HFFc6 (cell line): ENCODE results near the gene RPRD1A. TPM values are rescaled to one million over a fixed set of nuclear protein-coding genes. Genes with fewer than 3 reads are reported as not detected.
A peak's percentile ranks its signal among the peaks of the same experiment; 100 is the strongest.
"Not testable (repeated sequence)": the region's sequence is repeated elsewhere in the genome, so short reads cannot be mapped to it uniquely, and the experiment has no call there.

ENCODE experiments used
- DNase-seq: peaks from one replicate; pipeline ENCODE4 v3.0.0-alpha.2; 2018
- H3K27ac Mint-ChIP-seq: 2 replicates; pipeline ENCODE4 v1.8.0; 2020; ENCODE audit warnings: mild to moderate bottlenecking, mixed read lengths
- H3K27me3 Mint-ChIP-seq: 2 replicates; pipeline ENCODE4 v1.8.0; 2021; ENCODE audit warnings: mild to moderate bottlenecking, moderate library complexity, mixed read lengths; ENCODE audit not compliant: insufficient read depth
- H3K36me3 Mint-ChIP-seq: 2 replicates; pipeline ENCODE4 v1.8.0; 2021; ENCODE audit warnings: low read depth, mixed read lengths
- H3K4me1 Mint-ChIP-seq: 2 replicates; pipeline ENCODE4 v1.8.0; 2020; ENCODE audit warnings: low read depth, mixed read lengths
- H3K4me3 Mint-ChIP-seq: 2 replicates; pipeline ENCODE4 v1.8.0; 2020; ENCODE audit warnings: mild to moderate bottlenecking, moderate library complexity, mixed read lengths
- H3K9me3 Mint-ChIP-seq: 2 replicates; pipeline ENCODE4 v1.8.0; 2020; ENCODE audit warnings: mild to moderate bottlenecking, mixed read lengths
- total RNA-seq, 6 experiments: library from RNA; stranded (reverse); fragmentation: NEBNext Ultra II Directional; extraction: Animal tissue kit (Norgen Biotek cat#: 25700); gene quantifications; 2 replicates in 1 of 6; 3 replicates in 5 of 6; pipeline ENCODE4 v1.2.3, GENCODE V29; 2021
- TF ChIP-seq, protein P1 (sequence below): fragments of 200-600 bp; sonication (generic); IDR thresholded peaks from 2 replicates; pipeline ENCODE4 v1.5.0; 2021; ENCODE audit warnings: antibody characterized with exemption, mild to moderate bottlenecking

Gene RPRD1A
- total RNA-seq, 6 experiments from 2014 or later, result 44.6 to 55.1 (median 46.1) TPM

DNA sequence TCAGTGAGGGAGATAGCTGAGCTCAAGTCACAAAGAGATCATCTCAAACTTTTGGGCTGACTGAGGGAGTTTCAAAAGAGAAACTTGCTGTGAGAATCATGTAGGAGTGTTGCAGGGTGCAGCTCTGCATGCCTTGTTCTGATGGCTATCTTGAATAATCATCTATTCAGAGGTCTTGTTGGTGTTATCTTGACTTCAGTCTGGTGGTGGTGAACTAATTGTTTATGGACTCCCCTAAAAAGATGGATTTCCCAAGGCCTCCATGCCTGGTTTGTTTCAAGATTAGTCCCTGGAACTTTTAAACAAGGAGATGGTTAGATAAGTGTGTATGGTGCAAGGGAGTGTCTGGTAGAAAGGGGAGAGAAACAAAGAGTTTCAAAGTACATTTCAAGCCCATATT is 32.0 kb upstream of the RPRD1A start:
- peaks cover 23% of the 10 kb centered on the region for H3K4me1 Mint-ChIP-seq
- H3K4me3 Mint-ChIP-seq, result no peak overlapping the region
- no peak overlapping the region for H3K27ac Mint-ChIP-seq
- TF ChIP-seq, protein P1, sequence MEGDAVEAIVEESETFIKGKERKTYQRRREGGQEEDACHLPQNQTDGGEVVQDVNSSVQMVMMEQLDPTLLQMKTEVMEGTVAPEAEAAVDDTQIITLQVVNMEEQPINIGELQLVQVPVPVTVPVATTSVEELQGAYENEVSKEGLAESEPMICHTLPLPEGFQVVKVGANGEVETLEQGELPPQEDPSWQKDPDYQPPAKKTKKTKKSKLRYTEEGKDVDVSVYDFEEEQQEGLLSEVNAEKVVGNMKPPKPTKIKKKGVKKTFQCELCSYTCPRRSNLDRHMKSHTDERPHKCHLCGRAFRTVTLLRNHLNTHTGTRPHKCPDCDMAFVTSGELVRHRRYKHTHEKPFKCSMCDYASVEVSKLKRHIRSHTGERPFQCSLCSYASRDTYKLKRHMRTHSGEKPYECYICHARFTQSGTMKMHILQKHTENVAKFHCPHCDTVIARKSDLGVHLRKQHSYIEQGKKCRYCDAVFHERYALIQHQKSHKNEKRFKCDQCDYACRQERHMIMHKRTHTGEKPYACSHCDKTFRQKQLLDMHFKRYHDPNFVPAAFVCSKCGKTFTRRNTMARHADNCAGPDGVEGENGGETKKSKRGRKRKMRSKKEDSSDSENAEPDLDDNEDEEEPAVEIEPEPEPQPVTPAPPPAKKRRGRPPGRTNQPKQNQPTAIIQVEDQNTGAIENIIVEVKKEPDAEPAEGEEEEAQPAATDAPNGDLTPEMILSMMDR, result no peak
- H3K36me3 Mint-ChIP-seq, result peaks cover 6% of the 10 kb centered on the region; the same call in 1 of the 2 replicates
- no peak for DNase-seq
- no peaks in the 10 kb centered on the region for H3K27me3 Mint-ChIP-seq
- peaks cover 21% of the 10 kb centered on the region for H3K9me3 Mint-ChIP-seq

DNA sequence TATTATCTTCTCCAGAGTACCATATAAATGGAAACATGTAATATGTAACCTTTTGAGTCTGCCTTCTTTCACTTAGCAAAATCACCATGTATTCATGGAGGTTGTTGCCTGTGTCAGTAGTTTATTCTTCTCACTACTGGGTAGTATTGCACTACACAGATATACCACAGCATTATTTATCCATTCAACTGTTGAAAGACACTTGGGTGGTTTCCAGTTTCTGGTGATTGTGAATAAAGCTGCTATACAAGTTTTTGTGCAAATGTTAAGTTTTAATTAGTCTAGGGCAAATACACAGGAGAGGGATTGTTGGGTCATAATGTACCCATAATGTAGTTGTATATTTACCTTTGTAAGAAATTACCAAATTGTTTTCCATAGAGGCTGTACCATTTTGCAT is 29.6 kb upstream of the RPRD1A start:
- H3K4me3 Mint-ChIP-seq, result no peak overlapping the region
- TF ChIP-seq, protein P1, result no peak
- no peaks in the 10 kb centered on the region for H3K36me3 Mint-ChIP-seq
- H3K9me3 Mint-ChIP-seq, result peaks cover 2% of the 10 kb centered on the region
- H3K4me1 Mint-ChIP-seq, result peaks cover 24% of the 10 kb centered on the region
- H3K27me3 Mint-ChIP-seq, result peaks cover 1% of the 10 kb centered on the region; the same call in 1 of the 2 replicates
- H3K27ac Mint-ChIP-seq, result no peak overlapping the region
- no peak for DNase-seq

DNA sequence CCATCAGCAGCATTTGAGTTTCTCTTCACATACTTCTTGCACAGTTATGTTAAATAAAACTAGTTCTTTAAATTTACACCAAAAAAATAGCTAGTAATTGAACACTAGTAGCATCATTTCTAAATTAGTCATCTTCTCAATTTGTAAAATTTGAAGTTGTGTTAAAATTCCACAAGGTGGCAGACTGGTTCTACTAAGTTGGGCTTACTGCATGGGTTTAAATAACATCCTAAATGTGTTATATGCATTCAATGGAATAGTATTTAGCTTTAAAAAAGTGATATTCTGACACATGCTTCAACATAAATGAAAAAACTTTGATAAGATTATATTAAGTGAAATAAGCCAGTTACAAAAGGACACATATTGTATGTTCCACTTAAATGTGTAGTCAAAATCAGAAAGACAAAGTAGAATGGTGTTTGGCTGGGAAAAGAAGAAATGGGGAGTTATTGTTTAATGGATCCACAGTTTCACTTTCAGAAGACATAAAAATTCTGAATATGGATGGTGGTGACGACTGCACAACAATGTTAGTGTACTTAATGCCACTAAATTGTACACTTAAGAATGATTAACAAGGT is 28.7 kb upstream of the RPRD1A start:
- no peaks in the 10 kb centered on the region for H3K9me3 Mint-ChIP-seq
- H3K4me3 Mint-ChIP-seq, result no peak overlapping the region
- H3K4me1 Mint-ChIP-seq, result peaks cover 31% of the 10 kb centered on the region
- TF ChIP-seq, protein P1, result peak; percentile 87
- H3K27ac Mint-ChIP-seq, result no peak overlapping the region
- peaks cover 1% of the 10 kb centered on the region; the same call in 1 of the 2 replicates for H3K27me3 Mint-ChIP-seq
- no peaks in the 10 kb centered on the region for H3K36me3 Mint-ChIP-seq
- DNase-seq, result peak; percentile 64

DNA sequence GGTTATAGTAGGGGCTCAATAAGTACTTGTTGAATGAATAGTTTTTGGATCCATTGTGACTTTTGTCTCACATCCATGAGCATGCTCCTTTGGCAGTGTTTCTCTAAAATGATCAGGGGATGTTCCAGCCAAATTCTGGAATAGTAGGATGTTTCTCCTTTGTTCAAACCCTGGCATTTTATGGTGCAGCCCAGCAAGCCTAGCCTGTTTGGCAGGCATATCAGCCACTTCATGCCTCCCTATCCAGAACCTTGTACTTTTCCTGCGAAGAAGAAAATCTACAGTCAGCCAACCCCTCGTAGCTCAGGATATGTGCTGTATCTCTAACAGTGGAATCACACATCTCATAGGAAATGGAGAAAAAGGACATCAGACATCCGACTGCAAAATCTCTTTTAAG is 27.1 kb upstream of the RPRD1A start:
- Mint-ChIP-seq H3K4me3 (no peak overlapping the region), H3K36me3 (no peaks in the 10 kb centered on the region), H3K4me1 (peaks cover 31% of the 10 kb centered on the region), H3K27ac (no peak overlapping the region), H3K27me3 (peaks cover 1% of the 10 kb centered on the region), H3K9me3 (no peaks in the 10 kb centered on the region)
- DNase-seq, result no peak
- TF ChIP-seq, protein P1, result no peak

DNA sequence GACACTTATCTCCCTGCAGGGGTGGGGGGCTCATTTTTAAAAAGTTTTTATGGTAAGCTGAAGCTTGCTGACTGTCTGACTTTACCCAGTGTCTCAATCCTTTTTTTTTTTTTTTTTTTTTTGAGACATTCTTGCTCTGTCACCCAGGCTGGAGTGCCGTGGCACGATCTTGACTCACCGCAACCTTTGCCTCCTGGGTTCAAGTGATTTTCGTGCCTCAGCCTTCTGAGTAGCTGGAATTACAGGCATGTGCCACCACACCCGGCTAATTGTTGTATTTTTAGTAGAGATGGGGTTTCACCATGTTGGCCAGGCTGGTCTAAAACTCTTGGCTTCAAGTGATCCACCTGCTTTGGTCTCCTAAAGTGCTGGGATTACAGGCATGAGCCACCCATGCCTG is 24.8 kb upstream of the RPRD1A start:
- peak; percentile 25 for DNase-seq
- not testable (repeated sequence) for H3K9me3 Mint-ChIP-seq, H3K27me3 Mint-ChIP-seq, H3K36me3 Mint-ChIP-seq, H3K4me3 Mint-ChIP-seq
- Mint-ChIP-seq H3K27ac (peak overlapping the region; percentile 30; the same call in 1 of the 2 replicates), H3K4me1 (peaks cover 33% of the 10 kb centered on the region)

DNA sequence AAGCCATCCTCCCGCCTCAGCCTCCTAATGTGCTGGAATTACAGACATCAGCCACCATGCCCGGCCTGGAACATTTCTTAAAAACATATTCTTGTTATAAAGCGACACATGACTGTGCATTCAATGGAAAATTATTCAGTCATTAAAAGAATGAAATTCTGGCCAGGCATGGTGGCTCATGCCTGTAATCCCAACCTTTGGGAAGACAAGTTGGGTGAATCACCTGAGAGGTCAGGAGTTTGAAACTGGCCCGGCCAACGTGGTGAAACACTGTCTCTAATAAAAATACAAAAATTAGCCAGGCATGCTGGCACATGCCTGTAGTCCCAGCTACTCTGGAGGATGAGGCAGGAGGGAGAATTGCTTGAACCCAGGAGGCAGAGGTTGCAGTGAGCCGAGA is 21.6 kb upstream of the RPRD1A start:
- Mint-ChIP-seq H3K36me3 (peaks cover 9% of the 10 kb centered on the region), H3K4me1 (peaks cover 27% of the 10 kb centered on the region), H3K9me3 (0 out of 2 replicates have a peak, but pooled peaks cover under 1% of the 10 kb centered on the region), H3K27me3 (peaks cover 1% of the 10 kb centered on the region), H3K4me3 (no peak overlapping the region), H3K27ac (peak overlapping the region; percentile 47; the same call in 1 of the 2 replicates)
- DNase-seq, result no peak
- TF ChIP-seq, protein P1, result no peak
